Pancreas (tissue), 10 donors: Measurements from ENCODE around the gene MKNK2. TPM values are rescaled to one million over a fixed set of nuclear protein-coding genes. Genes with fewer than 3 reads are reported as not detected.
A peak's percentile ranks its signal among the peaks of the same experiment; 100 is the strongest.

Experiments used
- ATAC-seq, 4 donors: fragments of 200-7000 bp; cut with Tn5 transposase; one replicate each; pipeline versions ENCODE4 v1.8.0 to v1.9.1; 2020; ENCODE audit warnings: mild to moderate bottlenecking in 4 of 4, moderate library complexity in 4 of 4
- DNase-seq, 6 donors: peaks; one replicate each; pipeline ENCODE4 v3.0.0-alpha.2; 2020
- FAIRE-seq: peaks from 2 replicates; lab custom pipeline; 2012; peaks lifted over from hg19 to GRCh38; lab: Jason Lieb, UNC
- H3K27ac ChIP-seq, 4 donors: fragments of 200-600 bp; sonication (generic); 1 replicate in 3 of 4; 2 replicates in 1 of 4; pipeline versions ENCODE4 v1.5.0 to v1.8.0; 2020
- H3K27me3 ChIP-seq, 4 donors: fragments of 200-600 bp; one replicate each; pipeline ENCODE4 v1.8.0; 2021
- H3K36me3 ChIP-seq, 3 donors: fragments of 200-600 bp; sonication (generic) in 1 of 3; one replicate each; pipeline versions ENCODE4 v1.5.0 to v1.8.0; 2020 to 2021
- H3K4me1 ChIP-seq, 3 donors: fragments of 200-600 bp; one replicate each; pipeline ENCODE4 v1.8.0; 2021
- H3K4me3 ChIP-seq, 4 donors: fragments of 200-600 bp; sonication (generic) in 2 of 4; one replicate each; pipeline versions ENCODE4 v1.5.0 to v1.8.0; 2020 to 2021
- H3K9me3 ChIP-seq, 4 donors: fragments of 200-600 bp; one replicate each; pipeline ENCODE4 v1.8.0; 2021
- CTCF ChIP-seq, 4 donors: fragments of 200-600 bp; sonication (generic) in 3 of 4; IDR thresholded peaks; one replicate each; pipeline versions ENCODE4 v1.5.0 to v1.8.0; 2021; ENCODE audit warnings: antibody characterized with exemption in 4 of 4
- WGBS, 2 donors: extraction: QIAGEN DNeasy Blood & Tissue Kit; methylation state at CpG; one replicate each; pipeline ENCODE4 v1.1.7; 2013; 5-methylcytosine and 5-hydroxymethylcytosine counted together
- intact Hi-C, 3 donors: fragments of 100-400 bp; cut with DNase I; formaldehyde crosslinking; loops; one replicate each; pipeline versions ENCODE4 v1.11.1 to v1.14.2; 2022
- polyA plus RNA-seq, 2 donors: library from polyadenylated mRNA; stranded (reverse); fragments of 200-250 nt; gene quantifications; one replicate each; pipeline ENCODE4 v1.2.3, GENCODE V29; 2013
- total RNA-seq, 6 donors: library from RNA; stranded (reverse); fragmentation: NEBNext Ultra II Directional in 4 of 6; extraction: Animal tissue kit (Norgen Biotek cat#: 25700) in 4 of 6; gene quantifications; one replicate each; pipeline versions ENCODE4 v1.2.1 to v1.2.4, GENCODE V29; 2021 to 2023
- donor health status: healthy with polysubstance abuse.
- donor health status: DM: no; HTN: no; CAD: no; lungs with moderate emphysema.
- donor health status: DM: no; HTN: no; CAD: no.
- donor health status: control.
- donor health status: control.
- donor health status: Bipolar disorder and iron deficiency.
- donor health status: DM: yes; HTN: yes; CAD: no.
- donor health status: DM: no; HTN: no; CAD: no.
- donor health status: DM: no; HTN: no; CAD: no.
- donor health status: DM: yes; HTN: yes; CAD: no.

Gene MKNK2
- total and polyA plus RNA-seq, 8 donors = 102 to 446 (median 239) TPM

- TF ChIP-seq CTCF (IDR thresholded peaks at IDR 0.05) = no peak
- Histone ChIP-seq H3K4me1 (peaks cover 15 to 34% (median 18%) of the 10 kb centered on the region in 3 donors), H3K4me3 (no peak overlapping the region), H3K36me3 (no peaks in the 10 kb centered on the region), H3K27me3 (no peaks in the 10 kb centered on the region), H3K27ac (peak overlapping the region in 2 of 4 donors; percentile 42 to 63), H3K9me3 (no peaks in the 10 kb centered on the region)
- ATAC-seq (peak in 3 of 4 donors; percentile 3 to 26 (median 11)), DNase-seq (peak; percentile 77 to 90 (median 84)), FAIRE-seq (no peak)
- intact Hi-C loops = no loop called here
- WGBS, 2 donors = 72 to 76% methylated on average over 24 of the region's 24 CpGs
These were observed 2.8 kb upstream of the MKNK2 start for GRCh38 chr19:2053601-2054389.

GRCh38 chr19:2051773-2052704, 995 bp upstream of the MKNK2 start:
- FAIRE-seq = no peak
- peak; percentile 62 to 82 (median 70) for DNase-seq
- H3K9me3 ChIP-seq = no peaks in the 10 kb centered on the region
- no peaks in the 10 kb centered on the region for H3K36me3 ChIP-seq
- intact Hi-C loops = no loop called here
- peak overlapping the region; percentile 93 to 98 (median 97) for H3K27ac ChIP-seq
- H3K4me1 ChIP-seq = peaks cover 23 to 51% (median 35%) of the 10 kb centered on the region in 3 donors
- 33 to 39% methylated on average over 18 of the region's 18 CpGs for WGBS, 2 donors
- ATAC-seq = no peak
- no peaks in the 10 kb centered on the region for H3K27me3 ChIP-seq
- TF ChIP-seq CTCF (IDR thresholded peaks at IDR 0.05) = no peak
- peak overlapping the region in 1 of 4 donors; percentile 98 for H3K4me3 ChIP-seq

- H3K36me3 ChIP-seq = peaks cover 0 to 6% (median 5%) of the 10 kb centered on the region in 3 donors
- 0 to 1% methylated on average over 25 to 49 of the region's 49 CpGs for WGBS, 2 donors
- DNase-seq (peak in 5 of 6 donors; percentile 47 to 90 (median 62)), FAIRE-seq (no peak), ATAC-seq (peak; percentile 1 to 13 (median 2))
- H3K27me3 ChIP-seq = no peaks in the 10 kb centered on the region
- no peaks in the 10 kb centered on the region for H3K9me3 ChIP-seq
- H3K27ac ChIP-seq = peak overlapping the region; percentile 93 to 98 (median 97)
- H3K4me3 ChIP-seq = peak overlapping the region; percentile 71 to 98 (median 92)
- intact Hi-C loops = no loop called here
- no peak for TF ChIP-seq CTCF (IDR thresholded peaks at IDR 0.05)
- H3K4me1 ChIP-seq = peaks cover 38 to 58% (median 51%) of the 10 kb centered on the region in 3 donors
These were observed 574 bp downstream of the MKNK2 start for GRCh38 chr19:2050349-2050990.

GRCh38 chr19:2049741-2050348, 1.2 kb downstream of the MKNK2 start:
- TF ChIP-seq CTCF (IDR thresholded peaks at IDR 0.05) = no peak
- WGBS, 2 donors = 0 to 1% methylated on average over 14 to 16 of the region's 16 CpGs
- Histone ChIP-seq H3K36me3 (peaks cover 0 to 6% (median 5%) of the 10 kb centered on the region in 3 donors), H3K9me3 (no peaks in the 10 kb centered on the region), H3K4me1 (peaks cover 41 to 64% (median 57%) of the 10 kb centered on the region in 3 donors), H3K27me3 (no peaks in the 10 kb centered on the region), H3K4me3 (peak overlapping the region; percentile 71 to 98 (median 92)), H3K27ac (peak overlapping the region; percentile 93 to 98 (median 97))
- no peak for FAIRE-seq
- intact Hi-C loops = no loop called here
- DNase-seq = peak; percentile 89 to 96 (median 94)
- ATAC-seq = peak; percentile 59 to 70 (median 69)
